Pancreas (tissue), 10 donors: ENCODE measurements around the gene SEC61B. TPM values are rescaled to one million over a fixed set of nuclear protein-coding genes. Genes with fewer than 3 reads are reported as not detected.
"Not testable (repeated sequence)": the region's sequence is repeated elsewhere in the genome, so short reads cannot be mapped to it uniquely, and the experiment has no call there.

Experiments used
- ATAC-seq, 4 donors: fragments of 200-7000 bp; cut with Tn5 transposase; one replicate each; pipeline versions ENCODE4 v1.8.0 to v1.9.1; 2020; ENCODE audit warnings: mild to moderate bottlenecking in 4 of 4, moderate library complexity in 4 of 4
- DNase-seq, 6 donors: peaks; one replicate each; pipeline ENCODE4 v3.0.0-alpha.2; 2020
- FAIRE-seq: peaks from 2 replicates; lab custom pipeline; 2012; peaks lifted over from hg19 to GRCh38; lab: Jason Lieb, UNC
- H3K27ac ChIP-seq, 4 donors: fragments of 200-600 bp; sonication (generic); 1 replicate in 3 of 4; 2 replicates in 1 of 4; pipeline versions ENCODE4 v1.5.0 to v1.8.0; 2020
- H3K27me3 ChIP-seq, 4 donors: fragments of 200-600 bp; one replicate each; pipeline ENCODE4 v1.8.0; 2021
- H3K36me3 ChIP-seq, 3 donors: fragments of 200-600 bp; sonication (generic) in 1 of 3; one replicate each; pipeline versions ENCODE4 v1.5.0 to v1.8.0; 2020 to 2021
- H3K4me1 ChIP-seq, 3 donors: fragments of 200-600 bp; one replicate each; pipeline ENCODE4 v1.8.0; 2021
- H3K4me3 ChIP-seq, 4 donors: fragments of 200-600 bp; sonication (generic) in 2 of 4; one replicate each; pipeline versions ENCODE4 v1.5.0 to v1.8.0; 2020 to 2021
- H3K9me3 ChIP-seq, 4 donors: fragments of 200-600 bp; one replicate each; pipeline ENCODE4 v1.8.0; 2021
- WGBS, 2 donors: extraction: QIAGEN DNeasy Blood & Tissue Kit; methylation state at CpG; one replicate each; pipeline ENCODE4 v1.1.7; 2013; 5-methylcytosine and 5-hydroxymethylcytosine counted together
- intact Hi-C, 3 donors: fragments of 100-400 bp; cut with DNase I; formaldehyde crosslinking; loops; one replicate each; pipeline versions ENCODE4 v1.11.1 to v1.14.2; 2022
- polyA plus RNA-seq, 2 donors: library from polyadenylated mRNA; stranded (reverse); fragments of 200-250 nt; gene quantifications; one replicate each; pipeline ENCODE4 v1.2.3, GENCODE V29; 2013
- total RNA-seq, 6 donors: library from RNA; stranded (reverse); fragmentation: NEBNext Ultra II Directional in 4 of 6; extraction: Animal tissue kit (Norgen Biotek cat#: 25700) in 4 of 6; gene quantifications; one replicate each; pipeline versions ENCODE4 v1.2.1 to v1.2.4, GENCODE V29; 2021 to 2023
- TF ChIP-seq, protein P1 (sequence below), 4 donors: fragments of 200-600 bp; sonication (generic) in 3 of 4; IDR thresholded peaks; one replicate each; pipeline versions ENCODE4 v1.5.0 to v1.8.0; 2021; ENCODE audit warnings: antibody characterized with exemption in 4 of 4
- donor health status: healthy with polysubstance abuse.
- donor health status: DM: no; HTN: no; CAD: no; lungs with moderate emphysema.
- donor health status: DM: no; HTN: no; CAD: no.
- donor health status: control.
- donor health status: control.
- donor health status: Bipolar disorder and iron deficiency.
- donor health status: DM: yes; HTN: yes; CAD: no.
- donor health status: DM: no; HTN: no; CAD: no.
- donor health status: DM: no; HTN: no; CAD: no.
- donor health status: DM: yes; HTN: yes; CAD: no.

Gene SEC61B
- total and polyA plus RNA-seq, 8 donors: 117 to 355 (median 168) TPM

DNA sequence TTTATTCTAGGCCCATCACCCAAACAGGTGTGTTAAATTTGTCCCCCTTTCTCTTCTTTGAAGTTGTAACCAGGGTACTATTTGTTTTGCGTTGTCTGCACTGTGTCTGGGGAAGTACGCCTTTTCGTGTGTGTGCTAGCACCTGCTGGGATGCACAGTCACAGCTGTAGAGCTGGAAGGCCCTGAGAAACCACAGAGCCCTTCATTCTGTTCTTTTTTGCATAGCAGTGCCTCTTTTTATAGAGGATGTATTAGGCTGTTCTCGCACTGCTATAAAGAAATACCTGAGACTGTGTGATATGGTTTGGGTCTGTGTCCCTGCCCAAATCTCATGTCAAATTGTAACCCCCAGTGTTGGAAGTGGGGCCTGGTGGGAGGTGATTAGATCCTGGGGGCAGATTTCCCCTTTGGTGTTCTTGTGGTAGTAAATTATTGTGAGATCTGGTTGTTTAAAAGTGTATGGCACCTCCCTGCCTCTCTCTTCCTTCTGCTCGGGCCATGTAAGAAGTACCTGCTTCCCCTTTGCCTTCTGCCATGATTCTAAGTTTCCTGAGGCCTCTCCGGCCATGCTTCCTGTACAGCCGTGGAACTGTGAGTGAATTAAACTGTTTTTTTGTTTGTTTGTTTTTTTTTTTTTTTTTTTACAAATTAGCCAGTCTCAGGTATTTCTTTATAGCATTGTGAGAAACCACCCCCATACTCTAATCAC is 14.0 kb downstream of the SEC61B start:
- no peaks in the 10 kb centered on the region for H3K9me3 ChIP-seq

DNA sequence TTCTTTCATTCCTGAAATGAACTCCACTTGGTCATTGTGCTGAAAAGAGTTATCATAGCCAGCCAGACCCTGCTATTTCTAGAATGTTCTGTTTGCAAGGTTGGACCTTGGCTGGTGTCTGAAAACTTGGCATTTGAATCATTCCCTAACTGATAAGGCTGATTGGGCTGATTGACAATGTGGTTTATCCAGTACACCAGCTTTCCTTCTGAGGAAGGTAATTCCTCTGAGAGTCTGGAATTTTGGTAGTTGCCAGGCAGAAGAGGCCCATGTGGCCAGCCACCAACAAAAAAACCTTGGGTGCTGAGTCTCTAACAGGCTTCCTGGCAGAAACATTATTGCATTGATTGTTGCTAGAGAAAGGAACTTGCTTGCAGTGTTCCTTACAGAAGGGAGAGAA is 15.3 kb downstream of the SEC61B start:
- DNase-seq: peak in 3 of 6 donors; percentile 58 to 69 (median 69)

More for the DNA sequence above, 14.0 kb downstream of the SEC61B start:
- Histone ChIP-seq H3K27me3 (no peaks in the 10 kb centered on the region), H3K4me1 (peaks cover 3 to 17% (median 15%) of the 10 kb centered on the region in 3 donors), H3K27ac (peak overlapping the region in 2 of 4 donors; percentile 2 to 59), H3K36me3 (peaks cover 0 to 13% (median 7%) of the 10 kb centered on the region in 3 donors), H3K4me3 (no peak overlapping the region)
- intact Hi-C loops: no loop called here
- 66 to 67% methylated on average over 7 of the region's 7 CpGs for WGBS, 2 donors
- DNase-seq (no peak), FAIRE-seq (no peak), ATAC-seq (peak in 3 of 4 donors; percentile 36 to 49 (median 49))
- TF ChIP-seq, protein P1, sequence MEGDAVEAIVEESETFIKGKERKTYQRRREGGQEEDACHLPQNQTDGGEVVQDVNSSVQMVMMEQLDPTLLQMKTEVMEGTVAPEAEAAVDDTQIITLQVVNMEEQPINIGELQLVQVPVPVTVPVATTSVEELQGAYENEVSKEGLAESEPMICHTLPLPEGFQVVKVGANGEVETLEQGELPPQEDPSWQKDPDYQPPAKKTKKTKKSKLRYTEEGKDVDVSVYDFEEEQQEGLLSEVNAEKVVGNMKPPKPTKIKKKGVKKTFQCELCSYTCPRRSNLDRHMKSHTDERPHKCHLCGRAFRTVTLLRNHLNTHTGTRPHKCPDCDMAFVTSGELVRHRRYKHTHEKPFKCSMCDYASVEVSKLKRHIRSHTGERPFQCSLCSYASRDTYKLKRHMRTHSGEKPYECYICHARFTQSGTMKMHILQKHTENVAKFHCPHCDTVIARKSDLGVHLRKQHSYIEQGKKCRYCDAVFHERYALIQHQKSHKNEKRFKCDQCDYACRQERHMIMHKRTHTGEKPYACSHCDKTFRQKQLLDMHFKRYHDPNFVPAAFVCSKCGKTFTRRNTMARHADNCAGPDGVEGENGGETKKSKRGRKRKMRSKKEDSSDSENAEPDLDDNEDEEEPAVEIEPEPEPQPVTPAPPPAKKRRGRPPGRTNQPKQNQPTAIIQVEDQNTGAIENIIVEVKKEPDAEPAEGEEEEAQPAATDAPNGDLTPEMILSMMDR (IDR thresholded peaks at IDR 0.05): no peak

DNA sequence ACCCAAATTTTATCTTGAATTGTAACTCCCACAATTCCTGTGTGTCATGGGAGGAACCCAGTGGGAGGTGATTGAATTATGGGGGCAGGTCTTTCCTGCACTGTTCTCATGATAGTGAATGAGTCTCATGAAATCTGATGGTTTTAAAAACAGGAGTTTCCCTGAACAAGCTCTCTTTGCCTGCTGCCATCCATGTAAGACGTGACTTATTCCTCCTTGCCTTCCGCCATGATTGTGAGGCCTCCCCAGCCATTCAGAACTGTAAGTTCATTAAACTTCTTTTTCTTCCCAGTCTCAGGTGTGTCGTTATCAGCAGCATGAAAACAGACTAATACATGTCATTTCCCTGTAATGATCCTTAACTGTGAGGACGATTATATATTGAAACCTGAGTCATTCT is 15.8 kb downstream of the SEC61B start:
- ATAC-seq, DNase-seq: not testable (repeated sequence)

More for the DNA sequence above, 15.3 kb downstream of the SEC61B start:
- TF ChIP-seq, protein P1 (IDR thresholded peaks at IDR 0.05): no peak
- intact Hi-C loops: no loop called here
- peak; percentile 83 to 89 (median 85) for ATAC-seq
- Histone ChIP-seq H3K4me3 (no peak overlapping the region), H3K36me3 (peaks cover 0 to 5% (median 0%) of the 10 kb centered on the region in 3 donors), H3K27me3 (no peaks in the 10 kb centered on the region), H3K4me1 (peaks cover 3 to 16% (median 15%) of the 10 kb centered on the region in 3 donors), H3K27ac (peak overlapping the region in 2 of 4 donors; percentile 59), H3K9me3 (no peaks in the 10 kb centered on the region)
- no peak for FAIRE-seq

DNA sequence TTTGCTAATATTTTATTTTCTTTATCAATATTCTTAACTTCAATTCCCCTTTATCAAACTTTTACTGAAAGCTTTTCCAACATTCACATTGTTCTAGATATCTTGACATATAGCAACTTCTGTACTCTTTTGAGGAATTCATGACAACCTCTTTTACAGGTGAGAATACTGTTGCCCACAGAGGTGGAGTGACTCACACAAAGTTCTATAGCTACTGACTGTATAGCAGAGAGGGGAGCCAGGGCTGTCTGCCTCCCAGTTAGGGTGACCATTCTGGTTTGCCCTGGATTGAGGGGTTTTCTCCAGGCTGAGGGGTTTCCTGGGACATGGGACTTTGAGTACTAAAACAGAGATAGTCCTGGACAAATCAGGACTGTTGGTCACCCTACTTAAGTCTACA is 16.2 kb downstream of the SEC61B start:
- H3K27ac ChIP-seq: peak overlapping the region in 1 of 4 donors; percentile 59
- H3K4me3 ChIP-seq: no peak overlapping the region
- ATAC-seq (no peak), DNase-seq (no peak), FAIRE-seq (no peak)
- peaks cover 0 to 4% (median 0%) of the 10 kb centered on the region in 3 donors for H3K36me3 ChIP-seq
- H3K9me3 ChIP-seq: no peaks in the 10 kb centered on the region
- no peaks in the 10 kb centered on the region for H3K27me3 ChIP-seq
- intact Hi-C loops: no loop called here
- H3K4me1 ChIP-seq: peaks cover 3 to 15% (median 13%) of the 10 kb centered on the region in 3 donors
- TF ChIP-seq, protein P1 (IDR thresholded peaks at IDR 0.05): no peak

More for the DNA sequence above, 15.8 kb downstream of the SEC61B start:
- Histone ChIP-seq H3K4me1 (peaks cover 3 to 15% (median 13%) of the 10 kb centered on the region in 3 donors), H3K27ac (peak overlapping the region in 2 of 4 donors; percentile 59)
- H3K36me3 ChIP-seq, FAIRE-seq, intact Hi-C loops, H3K27me3 ChIP-seq, H3K4me3 ChIP-seq, H3K9me3 ChIP-seq: not testable (repeated sequence)
- 82% methylated on average over 4 of the region's 4 CpGs for WGBS, 2 donors

DNA sequence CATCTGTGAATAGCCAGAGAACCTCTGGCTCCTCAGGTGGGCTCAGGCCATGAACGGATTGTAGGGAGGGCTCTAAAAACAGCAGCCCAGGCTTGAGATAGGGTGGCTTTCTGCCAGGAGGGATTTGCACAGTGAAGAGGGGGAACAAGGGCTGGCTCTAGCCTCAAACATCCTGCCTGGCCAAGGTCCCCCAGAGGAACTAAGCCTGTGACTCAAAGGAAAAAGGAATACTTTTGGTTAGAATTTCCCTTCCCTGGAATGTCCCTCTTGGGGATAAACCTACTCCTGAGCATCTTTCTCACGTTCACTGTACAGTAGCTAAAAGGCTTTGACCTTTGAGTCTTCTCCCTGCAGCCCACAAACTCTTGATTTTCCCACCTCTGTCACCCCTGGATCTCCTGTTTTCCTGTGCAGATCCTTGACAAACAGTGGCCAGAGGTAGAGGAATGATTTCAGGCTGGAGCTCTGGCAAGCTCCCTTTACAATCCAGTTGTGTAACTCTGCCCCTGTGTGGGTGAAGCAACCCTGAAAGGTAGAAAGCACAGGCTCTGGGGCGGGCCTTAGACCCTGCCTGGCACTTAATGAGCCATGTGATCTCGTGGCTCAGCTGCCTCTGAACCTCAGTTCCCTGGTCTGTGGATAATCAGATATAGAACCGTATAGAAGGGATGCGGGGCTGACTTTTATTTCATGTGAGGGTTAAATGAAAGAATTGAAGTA is 17.4 kb downstream of the SEC61B start:
- DNase-seq (no peak), ATAC-seq (no peak), FAIRE-seq (no peak)
- H3K36me3 ChIP-seq: no peaks in the 10 kb centered on the region
- intact Hi-C loops: no loop called here
- H3K27me3 ChIP-seq: no peaks in the 10 kb centered on the region
- TF ChIP-seq, protein P1 (IDR thresholded peaks at IDR 0.05): no peak
- H3K4me1 ChIP-seq: peaks cover 3 to 15% (median 13%) of the 10 kb centered on the region in 3 donors
- no peak overlapping the region for H3K27ac ChIP-seq
- H3K9me3 ChIP-seq: no peaks in the 10 kb centered on the region
- H3K4me3 ChIP-seq: no peak overlapping the region
- 61 to 63% methylated on average over 6 of the region's 6 CpGs for WGBS, 2 donors
